ENCODE data around the gene GSG1. TPM values are rescaled to one million over a fixed set of nuclear protein-coding genes. Genes with fewer than 3 reads are reported as not detected.

The GSG1 gene
- total RNA-seq, 2 experiments from 2014 or later, result not detected

Other genes starting within 250 kb of the GSG1 start
- under 1 TPM; 0.14 to 0.47 TPM for gene GPRC5A, start 212.1 kb downstream of the GSG1 start, total RNA-seq
- not detected for gene GPRC5D, start 151.5 kb downstream of the GSG1 start, total RNA-seq
- 10 to 100 TPM; 11.9 to 12.5 TPM for gene HEBP1, start 103.4 kb downstream of the GSG1 start, total RNA-seq
- gene FAM234B, start 59.3 kb downstream of the GSG1 start, total RNA-seq, result 1 to 10 TPM; 3.0 to 3.2 TPM
- 1 to 10 TPM; 9.0 to 9.1 TPM for gene EMP1, start 93.1 kb upstream of the GSG1 start, total RNA-seq

All from CD4-positive, alpha-beta T cell (primary cell).